Stimulated activated effector memory CD8-positive, alpha-beta T cell treated with anti-CD3 and anti-CD28 coated beads, Interleukin-12 subunit alpha, Interleukin-12 subunit beta, amount 100 ng/mL, for 72 hours (primary cell): ENCODE data around the gene RNF126.
"Not testable (repeated sequence)": the region's sequence is repeated elsewhere in the genome, so short reads cannot be mapped to it uniquely, and the experiment has no call there.

Source experiments
- ATAC-seq: fragments of 150-1000 bp; cut with Tn5 transposase; 2 replicates; pipeline ENCODE4 v1.10.0; 2021
- DNase-seq, 2 donors: peaks; one replicate each; pipeline ENCODE4 v3.0.0; 2021 to 2022; ENCODE audit warnings: low spot score in 2 of 2
- H3K27ac Mint-ChIP-seq: one replicate; pipeline ENCODE4 v1.8.0; 2022; ENCODE audit warnings: mild to moderate bottlenecking, mixed read lengths
- H3K36me3 Mint-ChIP-seq: one replicate; pipeline ENCODE4 v1.8.0; 2022; ENCODE audit warnings: mild to moderate bottlenecking, mixed read lengths
- H3K4me1 Mint-ChIP-seq: one replicate; pipeline ENCODE4 v1.8.0; 2022; ENCODE audit warnings: mixed read lengths
- H3K4me3 Mint-ChIP-seq: one replicate; pipeline ENCODE4 v1.8.0; 2022; ENCODE audit warnings: mild to moderate bottlenecking, mixed read lengths
- H3K9me3 Mint-ChIP-seq: one replicate; pipeline ENCODE4 v1.8.0; 2022; ENCODE audit warnings: mixed read lengths

RNF126 gene

GRCh38 chr19:677601-678436, 14.8 kb upstream of the RNF126 start:
- no peaks in the 10 kb centered on the region for H3K9me3 Mint-ChIP-seq
- no peak for DNase-seq
- H3K4me3 Mint-ChIP-seq = no peak overlapping the region
- H3K27ac Mint-ChIP-seq = no peak overlapping the region
- peaks cover 8% of the 10 kb centered on the region for H3K4me1 Mint-ChIP-seq
- ATAC-seq = no peak
- H3K36me3 Mint-ChIP-seq = peaks cover 8% of the 10 kb centered on the region

DNA sequence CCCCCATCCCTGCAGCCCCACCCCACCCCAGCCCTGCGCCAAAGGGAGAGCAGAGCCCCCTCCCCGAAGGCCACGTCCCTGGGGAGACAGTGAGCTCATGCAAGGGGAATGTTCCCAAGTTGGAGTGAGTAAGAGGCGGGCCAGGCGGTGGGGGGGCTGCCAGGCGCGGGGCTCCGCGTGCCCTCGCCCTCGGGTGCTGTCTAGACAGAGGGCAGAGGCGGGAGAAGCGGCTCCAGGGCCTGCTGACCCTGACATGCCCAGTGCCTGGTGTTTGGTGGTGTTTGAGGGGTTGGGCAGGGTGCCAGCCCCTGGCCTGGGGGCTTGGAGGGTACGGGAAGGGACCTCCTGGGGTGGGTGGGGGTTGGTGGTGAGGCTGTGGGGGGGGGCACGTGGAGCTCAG, 14.2 kb upstream of the RNF126 start:
- DNase-seq (no peak), ATAC-seq (no peak)
- Mint-ChIP-seq H3K27ac (no peak overlapping the region), H3K36me3 (peaks cover 8% of the 10 kb centered on the region), H3K4me1 (peaks cover 8% of the 10 kb centered on the region), H3K9me3 (no peaks in the 10 kb centered on the region), H3K4me3 (no peak overlapping the region)

- no peaks in the 10 kb centered on the region for H3K9me3 Mint-ChIP-seq
- ATAC-seq = no peak
- H3K4me1 Mint-ChIP-seq = peaks cover 8% of the 10 kb centered on the region
- no peak within 1 kb of the TSS for H3K4me3 Mint-ChIP-seq
- H3K36me3 Mint-ChIP-seq = peaks cover 8% of the 10 kb centered on the region
- no peak within 1 kb of the TSS for H3K27ac Mint-ChIP-seq
- DNase-seq = no peak
These were observed 13.5 kb upstream of the RNF126 start, which contains the start of gene FSTL3 for GRCh38 chr19:676339-677105. FSTL3 (plus strand) TSS chr19:676392; CDS start chr19:676424, 32 bp downstream.

- ATAC-seq (no peak), DNase-seq (no peak)
- H3K4me1 Mint-ChIP-seq = peaks cover 6% of the 10 kb centered on the region
These were observed 13.0 kb upstream of the RNF126 start for GRCh38 chr19:676007-676338.

DNA sequence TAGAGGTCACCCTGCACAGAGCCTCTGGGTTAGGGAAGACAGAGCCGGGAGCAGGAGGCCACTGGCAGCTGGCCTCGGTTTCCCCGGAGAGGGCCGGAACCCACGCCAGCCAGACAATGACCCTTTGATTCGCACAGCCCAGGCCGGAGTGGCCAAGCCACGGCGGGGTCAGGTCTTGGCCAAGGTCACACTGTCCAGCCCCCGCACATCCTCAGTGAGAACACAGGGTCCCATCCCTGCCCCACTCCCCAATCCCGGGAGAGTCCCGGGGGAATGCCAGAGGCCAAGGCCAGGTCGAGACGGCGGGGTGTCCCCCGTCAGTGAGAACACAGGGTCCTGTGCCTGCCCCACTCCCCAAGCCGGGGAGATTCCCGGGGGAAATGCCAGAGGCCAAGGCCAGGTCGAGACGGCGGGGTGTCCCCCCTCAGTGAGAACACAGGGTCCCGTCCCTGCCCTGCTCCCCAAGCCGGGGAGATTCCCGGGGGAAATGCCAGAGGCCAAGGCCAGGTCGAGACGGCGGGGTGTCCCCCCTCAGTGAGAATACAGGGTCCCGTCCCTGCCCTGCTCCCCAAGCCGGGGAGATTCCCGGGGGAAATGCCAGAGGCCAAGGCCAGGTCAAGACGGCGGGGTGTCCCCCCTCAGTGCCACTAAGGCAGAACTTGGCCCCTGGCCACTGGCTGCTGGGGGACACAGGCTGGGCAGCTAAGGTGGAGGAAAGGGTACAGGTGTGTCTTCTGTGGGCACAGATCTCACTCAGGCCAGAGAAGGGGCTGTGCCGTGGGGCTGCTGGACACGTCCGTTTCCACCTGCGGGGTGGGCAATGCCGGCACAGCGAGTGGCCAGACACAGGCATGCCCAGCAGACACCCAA, 11.5 kb upstream of the RNF126 start:
- Mint-ChIP-seq H3K36me3 (no peaks in the 10 kb centered on the region), H3K27ac (no peak overlapping the region), H3K9me3 (no peaks in the 10 kb centered on the region), H3K4me3 (no peak overlapping the region), H3K4me1 (no peaks in the 10 kb centered on the region)
- ATAC-seq (no peak), DNase-seq (no peak)

More at GRCh38 chr19:676007-676338, 13.0 kb upstream of the RNF126 start:
- H3K27ac Mint-ChIP-seq = no peak overlapping the region
- peaks cover 6% of the 10 kb centered on the region for H3K36me3 Mint-ChIP-seq
- no peaks in the 10 kb centered on the region for H3K9me3 Mint-ChIP-seq
- no peak overlapping the region for H3K4me3 Mint-ChIP-seq

GRCh38 chr19:670609-671075, 7.6 kb upstream of the RNF126 start:
- H3K36me3 Mint-ChIP-seq = no peaks in the 10 kb centered on the region
- no peak overlapping the region for H3K27ac Mint-ChIP-seq
- no peak for DNase-seq
- H3K4me1 Mint-ChIP-seq = no peaks in the 10 kb centered on the region
- no peak for ATAC-seq
- H3K4me3 Mint-ChIP-seq = no peak overlapping the region
- no peaks in the 10 kb centered on the region for H3K9me3 Mint-ChIP-seq

DNA sequence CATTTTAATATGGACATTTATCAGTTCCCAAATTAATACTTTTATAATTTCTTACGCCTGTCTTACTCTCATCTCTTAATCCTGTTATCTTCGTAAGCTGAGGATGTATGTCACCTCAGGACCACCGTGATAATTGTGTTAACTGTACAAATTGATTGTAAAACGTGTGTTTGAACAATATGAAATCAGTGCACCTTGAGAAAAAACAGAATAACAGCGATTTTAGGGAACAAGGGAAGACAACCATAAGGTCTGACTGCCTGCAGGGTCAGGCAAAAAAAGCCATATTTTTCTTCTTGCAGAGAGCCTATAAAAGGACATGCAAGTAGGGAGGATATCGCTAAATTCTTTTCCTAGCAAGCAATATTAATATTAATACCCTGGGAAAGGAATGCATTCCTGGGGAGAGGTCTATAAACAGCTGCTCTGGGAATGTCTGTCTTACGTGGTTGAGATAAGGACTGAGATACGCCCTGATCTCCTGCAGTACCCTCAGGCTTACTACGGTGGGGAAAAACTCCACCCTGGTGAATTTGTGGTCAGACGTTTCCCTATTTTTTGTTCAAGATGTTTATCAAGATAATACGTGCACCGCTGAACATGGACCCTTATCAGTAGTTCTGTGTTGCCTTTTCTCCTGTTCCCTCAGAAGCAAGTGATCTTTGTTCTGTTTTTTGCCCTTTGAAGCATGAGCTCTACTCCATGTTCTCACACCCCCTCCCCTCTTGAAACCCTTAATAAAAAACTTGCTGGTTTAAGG, 5.8 kb upstream of the RNF126 start:
- not testable (repeated sequence) for H3K27ac Mint-ChIP-seq, ATAC-seq, H3K4me3 Mint-ChIP-seq

GRCh38 chr19:666985-667573, 4.1 kb upstream of the RNF126 start:
- ATAC-seq, H3K4me3 Mint-ChIP-seq, H3K36me3 Mint-ChIP-seq, H3K9me3 Mint-ChIP-seq, H3K27ac Mint-ChIP-seq, DNase-seq: not testable (repeated sequence)
- peaks cover 18% of the 10 kb centered on the region for H3K4me1 Mint-ChIP-seq

More for the DNA sequence above, 5.8 kb upstream of the RNF126 start:
- peaks cover 12% of the 10 kb centered on the region for H3K4me1 Mint-ChIP-seq
- DNase-seq, H3K36me3 Mint-ChIP-seq, H3K9me3 Mint-ChIP-seq: not testable (repeated sequence)

GRCh38 chr19:664913-665443, 2.0 kb upstream of the RNF126 start:
- Mint-ChIP-seq H3K27ac (no peak overlapping the region), H3K9me3 (no peaks in the 10 kb centered on the region), H3K4me3 (peak overlapping the region; percentile 98), H3K36me3 (peaks cover 27% of the 10 kb centered on the region), H3K4me1 (peaks cover 39% of the 10 kb centered on the region)
- ATAC-seq = no peak
- DNase-seq = peak; percentile 73 to 90

DNA sequence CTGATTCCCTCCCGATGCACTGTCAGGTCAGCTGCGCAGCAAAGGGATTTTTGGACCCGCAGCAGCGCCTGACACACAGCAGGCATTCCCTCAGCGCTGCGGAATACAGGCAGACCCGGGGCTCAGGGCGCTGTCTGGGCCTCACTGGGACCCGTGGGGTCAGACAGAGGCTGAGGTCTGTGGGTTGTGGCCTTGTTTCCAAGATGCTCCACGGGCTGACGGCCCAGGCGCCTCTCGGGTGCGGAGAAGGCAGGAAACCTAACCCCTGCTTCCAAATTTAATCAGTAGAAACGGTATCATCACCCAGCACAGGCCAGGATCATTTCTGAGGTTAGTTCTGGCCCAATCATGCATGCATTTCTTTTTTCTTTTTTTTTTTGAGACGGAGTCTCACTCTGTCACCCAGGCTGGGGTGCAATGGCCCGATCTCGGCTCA, 686 bp upstream of the RNF126 start:
- Mint-ChIP-seq H3K9me3 (no peaks in the 10 kb centered on the region), H3K36me3 (peaks cover 38% of the 10 kb centered on the region), H3K4me3 (peak overlapping the region; percentile 98), H3K4me1 (peaks cover 52% of the 10 kb centered on the region), H3K27ac (peak overlapping the region; percentile 85)
- DNase-seq = no peak
- no peak for ATAC-seq

DNA sequence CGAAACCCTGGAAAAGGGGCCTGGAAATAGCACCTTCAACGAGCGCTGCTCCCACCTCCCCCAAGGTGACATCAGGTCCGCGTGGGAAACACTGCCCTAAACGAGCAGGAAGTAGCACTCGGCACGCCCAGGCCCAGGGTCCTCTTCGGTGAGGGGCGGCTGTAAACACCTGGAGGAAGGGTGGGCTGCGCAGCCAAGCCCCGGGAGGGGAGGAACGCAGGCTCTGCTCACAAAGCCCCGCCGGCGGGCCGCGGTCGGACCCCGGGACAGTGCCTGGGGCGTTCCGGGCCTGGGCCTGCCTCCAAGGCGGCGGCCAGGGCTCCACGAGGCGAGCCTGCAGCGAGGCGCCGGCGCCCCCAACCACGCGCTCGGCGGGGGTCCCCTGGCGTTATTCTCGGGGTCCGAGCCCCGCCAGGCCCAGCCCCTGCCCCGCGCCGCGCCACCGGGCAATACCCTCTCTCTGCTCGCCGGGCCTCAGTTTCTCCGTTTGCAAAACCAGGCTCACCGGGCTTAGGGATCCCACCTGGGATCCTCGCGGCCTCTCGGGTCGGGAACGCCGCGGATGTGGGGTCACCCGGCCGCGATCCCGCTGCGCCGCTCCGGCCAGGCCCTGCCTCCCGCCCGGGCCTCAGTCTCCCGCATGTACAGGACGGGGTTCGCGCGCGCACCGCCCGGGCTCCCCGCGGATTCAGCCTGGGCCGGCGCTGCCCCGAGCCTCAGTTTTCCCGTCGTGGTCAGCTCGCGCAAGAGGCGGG, 630 bp downstream of the RNF126 start:
- H3K4me1 Mint-ChIP-seq = peaks cover 62% of the 10 kb centered on the region
- ATAC-seq = peak; percentile 20

GRCh38 chr19:661427-662196, 1.4 kb downstream of the RNF126 start:
- DNase-seq (peak; percentile 30 to 79), ATAC-seq (peak; percentile 33)
- peaks cover 56% of the 10 kb centered on the region for H3K36me3 Mint-ChIP-seq
- H3K27ac Mint-ChIP-seq = peak overlapping the region; percentile 95
- H3K4me1 Mint-ChIP-seq = peaks cover 69% of the 10 kb centered on the region
- H3K9me3 Mint-ChIP-seq = no peaks in the 10 kb centered on the region
- H3K4me3 Mint-ChIP-seq = peak overlapping the region; percentile 98

More for the DNA sequence above, 630 bp downstream of the RNF126 start:
- Mint-ChIP-seq H3K36me3 (peaks cover 50% of the 10 kb centered on the region), H3K27ac (peak overlapping the region; percentile 95), H3K4me3 (peak overlapping the region; percentile 98), H3K9me3 (no peaks in the 10 kb centered on the region)
- peak; percentile 50 to 84 for DNase-seq
